HCT116 (cell line): ENCODE results near the gene ARID3A. TPM values are rescaled to one million over a fixed set of nuclear protein-coding genes. Genes with fewer than 3 reads are reported as not detected.

Experiments
- ATAC-seq: fragments of 200-7000 bp; cut with Tn5 transposase; 2 replicates; pipeline ENCODE4 v1.9.1; 2020; ENCODE audit warnings: mild to moderate bottlenecking, moderate library complexity
- BruUV-seq: library from RNA; stranded (reverse); fragments of 400-500 nt; replicated peaks from 2 replicates; lab custom pipeline; 2021; lab: Mats Ljungman, UMichigan
- CTCF ChIA-PET: fragments of 300-600 bp; sonication (Branson Sonifier 250); formaldehyde crosslinking; loops from one replicate; lab custom pipeline; 2021; ENCODE audit warnings: antibody characterized with exemption; lab: Charles Lee
- POLR2A ChIA-PET: fragments of 300-600, 350-600 bp; sonication (Branson Sonifier 250); formaldehyde crosslinking; loops from one replicate; lab custom pipeline; 2021; ENCODE audit warnings: antibody characterized with exemption; lab: Charles Lee
- RAD21 ChIA-PET, 2 experiments: fragments of 300-600 bp; sonication (Branson Sonifier 250); formaldehyde crosslinking; loops; one replicate each; lab custom pipeline; 2023; ENCODE audit warnings: low total read pairs in 2 of 2; ENCODE audit not compliant: uncharacterized antibody in 2 of 2, unreplicated experiment in 2 of 2, low non-redundant PET in 1 of 2; lab: Charles Lee
- DNase-seq: peaks from one replicate; pipeline ENCODE4 v3.0.0-alpha.2; 2010; ENCODE audit warnings: low read depth, low spot score
- H2AFZ ChIP-seq: fragments of 200-600 bp; shearing (Covaris generic), sonication (generic); 2 replicates; pipeline ENCODE4 v1.6.1; 2017; ENCODE audit warnings: low read depth, mixed run types, mixed read lengths, antibody characterized with exemption, low read length; ENCODE audit not compliant: poor library complexity, severe bottlenecking
- H3K27ac ChIP-seq: 2 replicates; pipeline ENCODE4 v1.5.1; 2012; ENCODE audit warnings: low read depth, low read length
- H3K27me3 ChIP-seq: fragments of 200-600 bp; sonication (generic); 2 replicates; pipeline ENCODE4 v1.6.1; 2016; ENCODE audit warnings: mixed run types, low read length, mixed read lengths; ENCODE audit not compliant: insufficient read depth
- H3K36me3 ChIP-seq, 2 experiments: fragments of 200-500 bp in 1 of 2; fragments of 200-600 bp in 1 of 2; sonication (Bioruptor generic) in 1 of 2; sonication (generic) in 1 of 2; 2 replicates each; pipeline versions ENCODE4 v1.5.1 to v1.6.1; 2014 to 2016; ENCODE audit warnings: low read length in 2 of 2, inconsistent platforms in 1 of 2, mixed read lengths in 1 of 2, mixed run types in 1 of 2; ENCODE audit not compliant: insufficient read depth in 2 of 2, control insufficient read depth in 1 of 2
- H3K4me1 ChIP-seq, 2 experiments: fragments of 200-600 bp in 1 of 2; sonication (generic) in 1 of 2; 2 replicates each; pipeline versions ENCODE4 v1.5.1 to v1.6.1; 2012 to 2017; ENCODE audit warnings: low read length in 2 of 2, inconsistent platforms in 1 of 2, mild to moderate bottlenecking in 1 of 2, mixed read lengths in 1 of 2, mixed run types in 1 of 2, moderate library complexity in 1 of 2; ENCODE audit not compliant: insufficient read depth in 2 of 2, control insufficient read depth in 1 of 2
- H3K4me2 ChIP-seq: fragments of 200-600 bp; sonication (generic); 2 replicates; pipeline ENCODE4 v1.6.1; 2017; ENCODE audit warnings: mixed run types, low read length, mixed read lengths
- H3K4me3 ChIP-seq, 2 experiments: fragments of 200-600 bp in 1 of 2; sonication (generic) in 1 of 2; replicated peaks in 1 of 2; 2 replicates each; pipeline ENCODE4 v1.5.1; 2011 to 2016; ENCODE audit warnings: low read length in 2 of 2, control low read depth in 1 of 2, low read depth in 1 of 2, mild to moderate bottlenecking in 1 of 2, mixed read lengths in 1 of 2, mixed run types in 1 of 2
- H3K79me2 ChIP-seq: fragments of 200-600 bp; sonication (generic); 2 replicates; pipeline ENCODE4 v1.6.1; 2017; ENCODE audit warnings: mild to moderate bottlenecking, mixed run types, low read length, moderate library complexity, mixed read lengths; ENCODE audit not compliant: insufficient read depth
- H3K9ac ChIP-seq: fragments of 200-600 bp; sonication (generic); 2 replicates; pipeline ENCODE4 v1.6.1; 2016; ENCODE audit warnings: low read length, mixed read lengths
- H3K9me2 ChIP-seq: fragments of 200-600 bp; sonication (generic), shearing (Covaris generic); 2 replicates; pipeline ENCODE4 v1.6.1; 2017; ENCODE audit warnings: mixed run types, mild to moderate bottlenecking, moderate library complexity; ENCODE audit not compliant: insufficient read depth
- H3K9me3 ChIP-seq, 2 experiments: fragments of 200-500 bp in 1 of 2; fragments of 200-600 bp in 1 of 2; sonication (Bioruptor generic) in 1 of 2; sonication (generic) in 1 of 2; 2 replicates each; pipeline ENCODE4 v1.6.1; 2014 to 2017; ENCODE audit warnings: low read length in 2 of 2, mixed read lengths in 2 of 2, inconsistent platforms in 1 of 2, low read depth in 1 of 2, mild to moderate bottlenecking in 1 of 2, mixed run types in 1 of 2, moderate library complexity in 1 of 2; ENCODE audit not compliant: control insufficient read depth in 1 of 2, insufficient read depth in 1 of 2
- H4K20me1 ChIP-seq: fragments of 200-600 bp; sonication (generic), shearing (Covaris generic); 2 replicates; pipeline ENCODE4 v1.6.1; 2017; ENCODE audit warnings: mixed run types, mild to moderate bottlenecking, moderate library complexity; ENCODE audit not compliant: insufficient read depth
- EGR1 ChIP-seq: IDR thresholded peaks from 2 replicates; pipeline ENCODE4 v1.6.1; 2012; ENCODE audit warnings: low read depth
- EZH2phosphoT487 ChIP-seq: fragments of 200-600 bp; IDR thresholded peaks from 2 replicates; pipeline ENCODE4 v1.6.1; 2018; ENCODE audit warnings: antibody characterized with exemption, borderline replicate concordance
- JUND ChIP-seq: IDR thresholded peaks from 2 replicates; pipeline ENCODE4 v1.6.1; 2012
- RAD21 ChIP-seq: IDR thresholded peaks from 2 replicates; pipeline ENCODE4 v1.6.1; 2012; ENCODE audit warnings: low read depth, mild to moderate bottlenecking
- SIN3A ChIP-seq: IDR thresholded peaks from 2 replicates; pipeline ENCODE4 v1.6.1; 2012; ENCODE audit warnings: low read depth
- SRF ChIP-seq: IDR thresholded peaks from 2 replicates; pipeline ENCODE4 v1.6.1; 2012; ENCODE audit warnings: low read depth
- TCF7L2 ChIP-seq: IDR thresholded peaks from 2 replicates; pipeline ENCODE4 v1.7.0; 2011; ENCODE audit warnings: borderline replicate concordance, inconsistent platforms; ENCODE audit not compliant: insufficient read depth, insufficient read length; ENCODE audit errors: extremely low read depth
- YY1 ChIP-seq: IDR thresholded peaks from 2 replicates; pipeline ENCODE4 v1.6.1; 2011; ENCODE audit warnings: low read length, low read depth, moderate library complexity, mild to moderate bottlenecking; ENCODE audit not compliant: insufficient replicate concordance; ENCODE audit errors: extremely low read depth
- intact Hi-C: fragments of 100-400 bp; cut with micrococcal nuclease; formaldehyde crosslinking; loops from 2 replicates; pipeline ENCODE4 v1.10.0; 2022
- total RNA-seq: library from RNA; stranded (reverse); gene quantifications from one replicate; pipeline ENCODE4 v1.2.1, GENCODE V29; 2021; ENCODE audit not compliant: unreplicated experiment
- TF ChIP-seq, protein P1 (sequence below): IDR thresholded peaks from 2 replicates; pipeline ENCODE4 v1.6.1; 2012
- TF ChIP-seq, protein P2 (sequence below): IDR thresholded peaks from 2 replicates; pipeline ENCODE4 v1.6.1; 2011; ENCODE audit warnings: mild to moderate bottlenecking, low read length, moderate library complexity; ENCODE audit not compliant: insufficient replicate concordance; ENCODE audit errors: extremely low read depth
- TF ChIP-seq, protein P3 (sequence below): IDR thresholded peaks from 2 replicates; pipeline ENCODE4 v1.6.1; 2012

ARID3A gene
- total RNA-seq, 1 experiment from 2014 or later = 21.8 TPM

DNA sequence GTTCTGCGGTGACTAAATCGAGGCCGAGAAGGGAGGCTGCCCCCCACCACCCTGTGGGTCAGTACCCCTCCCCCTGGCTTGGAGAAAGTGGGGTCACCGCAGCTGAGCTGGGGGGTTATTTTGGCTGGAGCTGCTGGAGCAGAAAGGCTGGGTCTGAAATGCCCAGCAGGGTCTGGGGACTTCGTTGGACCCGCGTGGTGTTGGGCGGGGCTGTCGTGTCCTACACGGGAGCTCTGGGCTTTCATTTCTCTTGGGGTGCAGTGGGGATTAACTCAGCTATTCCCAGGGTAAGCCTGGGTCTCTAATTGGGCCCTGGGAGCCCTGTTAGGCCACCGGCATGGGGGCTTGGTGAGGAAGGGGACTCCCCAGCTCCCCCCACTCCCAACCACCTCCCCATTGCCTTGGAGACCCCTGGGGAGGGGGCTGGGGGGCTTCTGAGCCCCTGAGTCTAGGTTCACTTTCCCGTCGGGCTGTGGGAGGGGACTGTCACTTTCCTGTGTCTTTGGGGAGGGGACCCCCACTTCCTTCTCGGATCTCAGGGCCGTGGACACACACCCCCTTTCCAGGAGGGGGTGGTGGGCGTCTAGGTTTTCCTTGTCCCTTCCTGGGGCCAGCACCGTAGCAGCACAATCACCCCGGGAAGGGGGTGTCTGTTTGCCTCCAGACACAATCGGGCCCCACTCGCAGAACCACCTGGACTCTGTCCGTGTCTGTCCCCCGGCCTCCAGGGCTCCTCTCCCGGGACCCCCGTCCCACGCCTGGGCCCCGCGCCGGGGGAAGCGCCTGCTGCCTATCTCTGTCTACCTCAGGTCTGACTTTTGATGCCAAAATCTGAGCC, 48.1 kb downstream of the ARID3A start:
- intact Hi-C loops = no loop called here
- peaks cover 5 to 25% of the 10 kb centered on the region in 2 experiments for H3K36me3 ChIP-seq
- ATAC-seq = no peak
- H3K9me2 ChIP-seq = no peaks in the 10 kb centered on the region
- H4K20me1 ChIP-seq = no peaks in the 10 kb centered on the region
- CTCF ChIA-PET = no interaction called here
- RAD21 ChIA-PET = no interaction called here
- BruUV-seq = no TSS peak
- no peak overlapping the region for H2AFZ ChIP-seq
- no peak overlapping the region for H3K4me3 ChIP-seq
- TF ChIP-seq, protein P1, sequence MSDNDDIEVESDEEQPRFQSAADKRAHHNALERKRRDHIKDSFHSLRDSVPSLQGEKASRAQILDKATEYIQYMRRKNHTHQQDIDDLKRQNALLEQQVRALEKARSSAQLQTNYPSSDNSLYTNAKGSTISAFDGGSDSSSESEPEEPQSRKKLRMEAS = no peak
- TF ChIP-seq JUND (no peak), SRF (no peak), EZH2phosphoT487 (no peak), RAD21 (no peak), TCF7L2 (no peak), EGR1 (no peak), SIN3A (no peak), YY1 (no peak)
- TF ChIP-seq, protein P2, sequence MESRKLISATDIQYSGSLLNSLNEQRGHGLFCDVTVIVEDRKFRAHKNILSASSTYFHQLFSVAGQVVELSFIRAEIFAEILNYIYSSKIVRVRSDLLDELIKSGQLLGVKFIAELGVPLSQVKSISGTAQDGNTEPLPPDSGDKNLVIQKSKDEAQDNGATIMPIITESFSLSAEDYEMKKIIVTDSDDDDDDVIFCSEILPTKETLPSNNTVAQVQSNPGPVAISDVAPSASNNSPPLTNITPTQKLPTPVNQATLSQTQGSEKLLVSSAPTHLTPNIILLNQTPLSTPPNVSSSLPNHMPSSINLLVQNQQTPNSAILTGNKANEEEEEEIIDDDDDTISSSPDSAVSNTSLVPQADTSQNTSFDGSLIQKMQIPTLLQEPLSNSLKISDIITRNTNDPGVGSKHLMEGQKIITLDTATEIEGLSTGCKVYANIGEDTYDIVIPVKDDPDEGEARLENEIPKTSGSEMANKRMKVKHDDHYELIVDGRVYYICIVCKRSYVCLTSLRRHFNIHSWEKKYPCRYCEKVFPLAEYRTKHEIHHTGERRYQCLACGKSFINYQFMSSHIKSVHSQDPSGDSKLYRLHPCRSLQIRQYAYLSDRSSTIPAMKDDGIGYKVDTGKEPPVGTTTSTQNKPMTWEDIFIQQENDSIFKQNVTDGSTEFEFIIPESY = no peak
- TF ChIP-seq, protein P3, sequence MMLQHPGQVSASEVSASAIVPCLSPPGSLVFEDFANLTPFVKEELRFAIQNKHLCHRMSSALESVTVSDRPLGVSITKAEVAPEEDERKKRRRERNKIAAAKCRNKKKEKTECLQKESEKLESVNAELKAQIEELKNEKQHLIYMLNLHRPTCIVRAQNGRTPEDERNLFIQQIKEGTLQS = no peak
- TF ChIP-seq, all 23 proteins: peak for 0
- POLR2A ChIA-PET = no interaction called here
- no peaks in the 10 kb centered on the region for H3K27me3 ChIP-seq
- no peak overlapping the region for H3K4me2 ChIP-seq
- no peak overlapping the region for H3K27ac ChIP-seq
- H3K79me2 ChIP-seq = no peaks in the 10 kb centered on the region
- DNase-seq = no peak
- no peaks in the 10 kb centered on the region for H3K4me1 ChIP-seq
- no peak overlapping the region for H3K9ac ChIP-seq
- peaks cover 8 to 19% of the 10 kb centered on the region in 2 experiments; a peak in 3 of 4 replicates for H3K9me3 ChIP-seq
